Measurements from ENCODE around the gene TREM2. TPM values are rescaled to one million over a fixed set of nuclear protein-coding genes. Genes with fewer than 3 reads are reported as not detected.

The TREM2 gene
- total RNA-seq, 1 donor, result under 0.01 TPM

GRCh38 chr6:41171908-41172307, 9.0 kb upstream of the TREM2 start:
- no peak overlapping the region for H3K27ac ChIP-seq (ENCODE audit: low read depth, low read length)
- no peak for TF ChIP-seq CTCF (IDR thresholded peaks at IDR 0.05; ENCODE audit: extremely low read depth, low read depth, low read length)
- no peaks in the 10 kb centered on the region for H3K79me2 ChIP-seq (ENCODE audit: insufficient read depth, low read length)
- H3K27me3 ChIP-seq (ENCODE audit: insufficient read depth, low read length), result no peaks in the 10 kb centered on the region
- no peaks in the 10 kb centered on the region for H3K4me1 ChIP-seq (ENCODE audit: insufficient read depth, low read length)
- H3K4me2 ChIP-seq (ENCODE audit: insufficient read depth, low read length), result no peak overlapping the region
- H3K9me3 ChIP-seq (ENCODE audit: low read depth, low read length), result no peaks in the 10 kb centered on the region
- H4K20me1 ChIP-seq (ENCODE audit: insufficient read depth, low read length), result no peaks in the 10 kb centered on the region
- H3K36me3 ChIP-seq (ENCODE audit: insufficient read depth, low read length), result no peaks in the 10 kb centered on the region
- no peak for DNase-seq (ENCODE audit: insufficient read length, low spot score, missing footprints)
- no peak overlapping the region for H2AFZ ChIP-seq (ENCODE audit: low read length)
- H3K4me3 ChIP-seq (ENCODE audit: insufficient read depth, low read length), result no peak overlapping the region

- H4K20me1 ChIP-seq (ENCODE audit: insufficient read depth, low read length), result no peaks in the 10 kb centered on the region
- H3K4me3 ChIP-seq (ENCODE audit: insufficient read depth, low read length), result no peak overlapping the region
- no peaks in the 10 kb centered on the region for H3K79me2 ChIP-seq (ENCODE audit: insufficient read depth, low read length)
- H3K4me2 ChIP-seq (ENCODE audit: insufficient read depth, low read length), result no peak overlapping the region
- H3K36me3 ChIP-seq (ENCODE audit: insufficient read depth, low read length), result no peaks in the 10 kb centered on the region
- H3K9me3 ChIP-seq (ENCODE audit: low read depth, low read length), result no peaks in the 10 kb centered on the region
- TF ChIP-seq CTCF (IDR thresholded peaks at IDR 0.05; ENCODE audit: extremely low read depth, low read depth, low read length), result no peak
- no peaks in the 10 kb centered on the region for H3K4me1 ChIP-seq (ENCODE audit: insufficient read depth, low read length)
- no peaks in the 10 kb centered on the region for H3K27me3 ChIP-seq (ENCODE audit: insufficient read depth, low read length)
- no peak for DNase-seq (ENCODE audit: insufficient read length, low spot score, missing footprints)
- H3K27ac ChIP-seq (ENCODE audit: low read depth, low read length), result no peak overlapping the region
- no peak overlapping the region for H2AFZ ChIP-seq (ENCODE audit: low read length)
Measured at GRCh38 chr6:41170547-41171160, 7.7 kb upstream of the TREM2 start.

GRCh38 chr6:41167173-41167963, 4.5 kb upstream of the TREM2 start:
- no peaks in the 10 kb centered on the region for H3K4me1 ChIP-seq (ENCODE audit: insufficient read depth, low read length)
- H3K9me3 ChIP-seq (ENCODE audit: low read depth, low read length), result no peaks in the 10 kb centered on the region
- H3K4me2 ChIP-seq (ENCODE audit: insufficient read depth, low read length), result no peak overlapping the region
- TF ChIP-seq CTCF (IDR thresholded peaks at IDR 0.05; ENCODE audit: extremely low read depth, low read depth, low read length), result no peak
- H3K36me3 ChIP-seq (ENCODE audit: insufficient read depth, low read length), result no peaks in the 10 kb centered on the region
- no peak for DNase-seq (ENCODE audit: insufficient read length, low spot score, missing footprints)
- no peak overlapping the region for H3K4me3 ChIP-seq (ENCODE audit: insufficient read depth, low read length)
- H2AFZ ChIP-seq (ENCODE audit: low read length), result no peak overlapping the region
- no peak overlapping the region for H3K27ac ChIP-seq (ENCODE audit: low read depth, low read length)
- H4K20me1 ChIP-seq (ENCODE audit: insufficient read depth, low read length), result no peaks in the 10 kb centered on the region
- H3K27me3 ChIP-seq (ENCODE audit: insufficient read depth, low read length), result no peaks in the 10 kb centered on the region
- no peaks in the 10 kb centered on the region for H3K79me2 ChIP-seq (ENCODE audit: insufficient read depth, low read length)

- Histone ChIP-seq H3K9me3 (ENCODE audit: low read depth, low read length) (no peaks in the 10 kb centered on the region), H4K20me1 (ENCODE audit: insufficient read depth, low read length) (no peaks in the 10 kb centered on the region), H3K27me3 (ENCODE audit: insufficient read depth, low read length) (no peaks in the 10 kb centered on the region), H2AFZ (ENCODE audit: low read length) (no peak overlapping the region), H3K4me2 (ENCODE audit: insufficient read depth, low read length) (no peak overlapping the region), H3K36me3 (ENCODE audit: insufficient read depth, low read length) (no peaks in the 10 kb centered on the region), H3K4me1 (ENCODE audit: insufficient read depth, low read length) (no peaks in the 10 kb centered on the region), H3K27ac (ENCODE audit: low read depth, low read length) (no peak overlapping the region), H3K4me3 (ENCODE audit: insufficient read depth, low read length) (no peak overlapping the region), H3K79me2 (ENCODE audit: insufficient read depth, low read length) (no peaks in the 10 kb centered on the region)
- no peak for DNase-seq (ENCODE audit: insufficient read length, low spot score, missing footprints)
- TF ChIP-seq CTCF (IDR thresholded peaks at IDR 0.05; ENCODE audit: extremely low read depth, low read depth, low read length), result no peak
Measured at GRCh38 chr6:41164551-41165120, 1.7 kb upstream of the TREM2 start.

All from osteoblast (primary cell).